ENCODE measurements around the gene EEFSEC.

The EEFSEC gene

DNA sequence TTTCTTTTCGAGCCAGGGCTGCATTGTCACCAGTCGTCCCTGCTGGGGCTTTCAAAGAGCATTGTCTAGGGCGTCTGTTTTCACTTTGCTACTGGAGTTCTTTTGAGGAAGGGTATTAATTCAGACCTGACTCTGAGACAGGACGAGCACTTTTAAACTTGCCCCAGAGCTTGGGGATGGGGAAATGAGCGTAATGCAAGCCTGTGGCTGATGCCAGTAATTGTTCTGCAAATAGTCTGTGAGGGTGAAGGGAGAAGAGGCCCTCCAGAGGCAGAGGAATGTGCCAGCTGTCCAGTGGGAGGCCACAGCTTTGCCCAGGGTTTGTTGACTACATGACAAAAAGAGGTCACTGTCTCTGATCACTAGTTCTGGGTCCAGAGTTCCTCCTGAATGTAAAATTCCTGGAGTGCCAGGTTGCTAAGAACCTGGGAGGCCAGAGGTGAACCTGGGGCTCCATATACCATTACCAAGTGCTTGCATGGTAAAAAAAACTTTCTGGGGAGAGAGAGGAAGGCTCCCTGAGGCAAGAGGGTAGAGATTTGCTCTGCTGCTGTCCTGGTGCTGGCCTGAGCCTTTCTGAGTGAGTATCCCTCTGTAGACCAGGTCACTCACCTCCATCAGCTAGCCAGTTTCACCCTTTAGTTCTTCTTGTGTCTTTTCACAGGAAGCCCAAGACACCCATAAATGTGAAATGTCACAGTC lies 14.8 kb downstream of the EEFSEC start:
- TF ChIP-seq, protein P1, sequence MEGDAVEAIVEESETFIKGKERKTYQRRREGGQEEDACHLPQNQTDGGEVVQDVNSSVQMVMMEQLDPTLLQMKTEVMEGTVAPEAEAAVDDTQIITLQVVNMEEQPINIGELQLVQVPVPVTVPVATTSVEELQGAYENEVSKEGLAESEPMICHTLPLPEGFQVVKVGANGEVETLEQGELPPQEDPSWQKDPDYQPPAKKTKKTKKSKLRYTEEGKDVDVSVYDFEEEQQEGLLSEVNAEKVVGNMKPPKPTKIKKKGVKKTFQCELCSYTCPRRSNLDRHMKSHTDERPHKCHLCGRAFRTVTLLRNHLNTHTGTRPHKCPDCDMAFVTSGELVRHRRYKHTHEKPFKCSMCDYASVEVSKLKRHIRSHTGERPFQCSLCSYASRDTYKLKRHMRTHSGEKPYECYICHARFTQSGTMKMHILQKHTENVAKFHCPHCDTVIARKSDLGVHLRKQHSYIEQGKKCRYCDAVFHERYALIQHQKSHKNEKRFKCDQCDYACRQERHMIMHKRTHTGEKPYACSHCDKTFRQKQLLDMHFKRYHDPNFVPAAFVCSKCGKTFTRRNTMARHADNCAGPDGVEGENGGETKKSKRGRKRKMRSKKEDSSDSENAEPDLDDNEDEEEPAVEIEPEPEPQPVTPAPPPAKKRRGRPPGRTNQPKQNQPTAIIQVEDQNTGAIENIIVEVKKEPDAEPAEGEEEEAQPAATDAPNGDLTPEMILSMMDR (conservative IDR thresholded peaks at IDR 0.05; ENCODE audit: low read depth, low read length), result no peak
- DNase-seq (ENCODE audit: low read depth), result no peak
- no peak overlapping the region for H3K4me3 ChIP-seq (ENCODE audit: low read length)

DNA sequence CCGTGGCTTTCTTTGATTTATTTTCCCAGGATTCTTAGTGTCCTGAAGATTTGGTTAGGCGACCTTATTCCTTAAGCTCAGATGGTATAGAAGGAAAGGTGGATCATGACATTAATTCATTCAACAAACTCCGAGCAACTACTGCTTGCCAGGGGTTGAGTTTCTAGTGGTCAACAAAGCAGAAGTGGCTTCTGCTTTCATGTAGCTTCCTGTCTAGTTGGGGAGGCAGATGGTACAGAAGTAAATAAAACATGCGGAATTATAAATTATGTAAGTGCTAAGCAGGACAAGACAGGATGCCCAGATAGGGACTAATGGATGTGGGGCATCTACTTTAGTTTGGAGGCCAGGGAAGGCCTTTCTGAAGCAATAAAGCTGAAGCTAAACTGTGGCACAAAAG lies 15.6 kb downstream of the EEFSEC start:
- TF ChIP-seq, protein P1 (conservative IDR thresholded peaks at IDR 0.05; ENCODE audit: low read depth, low read length), result no peak
- DNase-seq (ENCODE audit: low read depth), result no peak
- H3K4me3 ChIP-seq (ENCODE audit: low read length), result no peak overlapping the region

DNA sequence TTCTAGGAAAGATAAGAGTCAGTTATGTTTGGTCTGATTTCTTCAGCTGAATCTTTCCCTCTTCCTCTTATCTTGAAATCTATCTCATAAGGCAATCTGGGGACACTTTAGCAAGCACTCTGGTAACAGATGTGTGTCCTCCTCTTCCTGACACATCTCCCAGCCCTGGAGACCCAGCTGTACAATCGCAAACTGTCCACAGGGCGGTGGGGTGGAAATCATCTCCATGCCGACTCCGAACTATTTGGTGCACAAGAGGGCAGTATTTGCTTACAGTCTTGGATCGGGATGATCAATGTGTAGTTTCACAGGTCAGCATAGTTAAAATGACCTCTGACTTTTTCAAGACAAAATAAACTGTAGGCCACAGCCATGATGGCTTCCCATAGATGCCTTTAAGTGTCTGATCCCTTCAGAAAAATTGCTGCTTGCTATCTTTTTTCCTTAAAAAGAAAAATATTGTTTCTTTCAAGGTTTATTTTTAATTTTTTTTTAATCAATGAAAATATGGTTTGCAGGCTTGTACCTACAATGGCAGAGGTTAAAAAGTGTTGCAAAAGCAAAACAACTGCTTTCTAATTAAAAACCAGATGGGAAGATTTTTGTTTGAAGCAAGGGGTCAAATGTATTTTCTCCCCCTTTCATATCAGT lies 17.7 kb downstream of the EEFSEC start:
- H3K4me3 ChIP-seq (ENCODE audit: low read length), result no peak overlapping the region
- DNase-seq (ENCODE audit: low read depth), result peak; percentile 24

DNA sequence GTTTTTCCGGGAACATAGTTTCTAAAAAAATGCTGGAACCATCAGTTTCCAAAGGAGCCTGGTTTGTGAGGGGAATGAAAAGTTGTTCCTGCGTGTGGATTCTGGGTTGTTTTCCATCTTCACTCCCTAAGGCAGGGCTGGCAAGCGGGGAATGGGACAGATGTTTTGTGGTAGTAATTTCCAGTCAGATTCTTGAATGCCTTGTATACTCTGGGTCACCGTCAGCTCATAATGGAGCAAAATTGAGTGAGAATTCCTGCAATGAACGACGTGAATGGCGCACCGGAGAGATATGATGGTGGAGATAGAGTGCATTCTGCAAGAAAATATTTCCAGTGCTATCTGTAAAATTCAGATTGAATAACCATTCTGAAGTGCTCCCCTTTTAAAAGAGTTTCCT lies 19.9 kb downstream of the EEFSEC start:
- H3K4me3 ChIP-seq (ENCODE audit: low read length), result no peak overlapping the region
- TF ChIP-seq, protein P1 (conservative IDR thresholded peaks at IDR 0.05; ENCODE audit: low read depth, low read length), result no peak
- DNase-seq (ENCODE audit: low read depth), result no peak

More for the DNA sequence above, 17.7 kb downstream of the EEFSEC start:
- TF ChIP-seq, protein P1 (conservative IDR thresholded peaks at IDR 0.05; ENCODE audit: low read depth, low read length), result peak; percentile 86

DNA sequence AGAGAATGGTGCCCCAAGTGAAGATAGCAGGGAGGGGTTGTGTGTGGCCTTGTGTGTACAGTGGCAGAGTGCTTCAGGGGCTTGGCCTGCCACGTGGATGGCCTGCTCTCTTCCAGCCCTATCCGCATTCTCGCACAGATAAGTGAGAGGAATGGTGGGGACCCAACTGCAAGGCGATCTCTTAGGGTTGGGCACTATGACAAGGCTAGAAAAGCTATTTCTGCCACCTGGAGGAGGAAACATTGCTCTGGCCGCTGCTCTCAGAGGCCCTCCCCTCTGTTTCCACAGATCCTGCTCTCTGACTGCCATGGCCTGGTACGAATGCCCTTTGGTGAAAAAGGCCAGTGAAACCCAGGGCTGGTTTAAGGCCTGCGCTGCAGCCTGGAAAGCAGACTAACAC lies 20.6 kb downstream of the EEFSEC start:
- no peak for DNase-seq (ENCODE audit: low read depth)
- TF ChIP-seq, protein P1 (conservative IDR thresholded peaks at IDR 0.05; ENCODE audit: low read depth, low read length), result no peak
- no peak overlapping the region for H3K4me3 ChIP-seq (ENCODE audit: low read length)

DNA sequence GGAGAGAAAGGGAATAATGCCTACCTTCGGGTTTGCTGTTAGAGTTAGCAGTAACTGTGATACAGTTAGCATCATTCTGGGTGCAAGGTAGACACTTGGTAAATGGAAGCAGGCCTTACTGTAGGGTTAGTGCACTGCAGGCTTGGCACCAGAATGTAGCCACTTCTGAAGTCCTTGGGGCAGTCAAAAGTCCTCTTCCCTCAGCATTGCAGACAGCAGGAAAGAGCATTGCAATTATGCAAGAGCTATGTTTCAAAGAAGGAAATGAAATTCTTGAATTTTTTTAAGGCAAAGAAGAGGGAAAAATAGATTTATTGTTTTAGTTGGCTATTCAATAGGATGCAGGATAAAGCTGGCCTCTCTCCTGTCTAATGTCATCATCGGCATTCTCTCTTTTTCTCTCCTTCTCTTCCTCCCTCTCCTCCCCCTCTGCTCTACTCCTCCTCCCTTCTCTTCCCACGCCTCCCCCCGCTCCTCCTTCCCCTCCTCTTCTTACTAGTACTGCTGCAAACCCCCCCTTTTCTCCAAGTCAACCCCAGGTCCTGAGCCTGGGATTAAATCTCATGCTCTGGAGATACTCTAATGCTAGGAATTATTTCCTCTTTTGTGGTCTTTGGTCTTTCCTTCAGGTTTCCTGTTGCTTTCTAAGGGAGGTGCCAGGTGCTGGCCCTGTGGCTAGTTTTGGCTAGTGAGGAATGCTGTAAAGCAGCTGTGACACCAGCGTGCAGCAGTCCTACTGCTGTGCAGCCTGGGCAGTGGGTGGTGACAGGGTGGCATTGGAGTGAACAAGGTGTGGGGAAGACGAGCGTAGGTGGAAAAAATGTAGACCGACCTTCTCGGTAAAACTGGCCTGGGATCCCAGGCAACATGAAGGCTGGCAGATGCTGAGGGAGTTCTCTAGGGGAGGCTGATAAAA lies 21.7 kb downstream of the EEFSEC start:
- H3K4me3 ChIP-seq (ENCODE audit: low read length), result no peak overlapping the region
- TF ChIP-seq, protein P1 (conservative IDR thresholded peaks at IDR 0.05; ENCODE audit: low read depth, low read length), result no peak
- DNase-seq (ENCODE audit: low read depth), result no peak

Measured in retinal pigment epithelial cell (primary cell).